GM13977 (cell line): ENCODE measurements around the gene NUP58.

ENCODE experiments used
- DNase-seq: peaks from one replicate; pipeline ENCODE4 v3.0.0; 2012; ENCODE audit warnings: low spot score
- CTCF ChIP-seq: IDR thresholded peaks from 2 replicates; pipeline ENCODE4 v1.5.1; 2012; ENCODE audit warnings: mild to moderate bottlenecking, control low read depth; ENCODE audit not compliant: insufficient read depth; ENCODE audit errors: extremely low read depth, missing control alignments
- in situ Hi-C: fragments of 300-500 bp; cut with MboI; formaldehyde crosslinking; loops from one replicate; pipeline ENCODE4 v1.12.0; 2022; ENCODE audit warnings: low sequenced_read_pairs, low pct_unique_long_range_greater_than_20kb, mixed read lengths, inconsistent platforms; ENCODE audit not compliant: unreplicated experiment

Gene NUP58

GRCh38 chr13:25301347-25302113 lies at the start of gene NUP58:
TSS of gene NUP58 (plus strand) at chr13:25301625. CDS start at chr13:25301774, 149 bp downstream.
- no peak for TF ChIP-seq CTCF
- peak; percentile 90 for DNase-seq
- in situ Hi-C loops, result no loop called here

DNA sequence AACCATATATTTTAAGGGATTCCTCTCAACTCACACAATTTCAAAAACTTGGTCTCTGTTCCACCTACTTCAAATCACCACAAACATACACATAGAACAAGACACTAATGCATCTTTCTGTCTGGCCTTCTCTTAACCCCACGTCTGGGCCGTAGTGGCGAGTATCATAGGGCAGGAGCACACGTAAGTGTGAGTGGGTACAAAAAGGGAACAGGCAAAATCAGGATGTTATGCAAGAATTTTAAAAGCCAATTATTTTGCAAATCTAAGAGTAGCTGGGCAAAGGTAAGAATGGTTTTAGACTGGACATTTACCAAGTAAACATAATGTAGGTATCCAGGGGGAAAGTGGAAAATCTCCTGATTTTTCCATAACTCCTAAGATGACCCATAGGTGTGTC lies 49.2 kb upstream of the NUP58 start:
- in situ Hi-C loops, result no loop called here

GRCh38 chr13:25252752-25253151 lies 48.7 kb upstream of the NUP58 start:
- no peak for TF ChIP-seq CTCF

More for the DNA sequence above, 49.2 kb upstream of the NUP58 start:
- no peak for DNase-seq
- TF ChIP-seq CTCF, result no peak

DNA sequence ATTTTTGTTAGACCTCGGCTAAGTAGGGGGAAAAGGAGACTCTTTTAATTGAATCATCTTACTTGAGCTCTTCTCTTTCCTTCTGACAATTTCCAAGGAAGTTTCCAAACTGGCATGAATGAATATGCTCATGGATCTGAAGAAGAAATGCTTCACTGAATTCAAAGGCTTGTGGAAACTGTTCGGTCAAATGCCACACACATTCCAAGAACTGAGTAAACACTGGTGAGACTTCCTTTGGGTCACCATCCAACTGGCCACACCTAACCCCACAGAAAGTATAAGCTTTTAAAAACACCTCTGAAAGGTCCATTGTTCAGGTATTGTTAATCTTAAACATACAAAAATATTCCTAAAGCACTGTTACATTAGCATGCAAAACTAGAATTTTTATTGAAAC lies 47.7 kb upstream of the NUP58 start:
- DNase-seq, result no peak
- in situ Hi-C loops, result no loop called here
- no peak for TF ChIP-seq CTCF

More at GRCh38 chr13:25252752-25253151, 48.7 kb upstream of the NUP58 start:
- DNase-seq, result no peak
- in situ Hi-C loops, result no loop called here

GRCh38 chr13:25262261-25262660 lies 39.2 kb upstream of the NUP58 start:
- TF ChIP-seq CTCF, result no peak
- in situ Hi-C loops, result no loop called here
- no peak for DNase-seq

- no peak for TF ChIP-seq CTCF
- no peak for DNase-seq
- in situ Hi-C loops, result no loop called here
These were observed 34.7 kb upstream of the NUP58 start for GRCh38 chr13:25266706-25267105.
